22Rv1 (cell line): ENCODE results near the gene TNS1.

Experiments used
- CTCF ChIP-seq: fragments of 450-650 bp; IDR thresholded peaks from 2 replicates; pipeline ENCODE4 v1.5.1; 2017; ENCODE audit warnings: mild to moderate bottlenecking
- ZFX ChIP-seq: fragments of 450-650 bp; IDR thresholded peaks from 2 replicates; pipeline ENCODE4 v1.6.1; 2017; ENCODE audit warnings: antibody characterized with exemption, borderline replicate concordance

- TF ChIP-seq CTCF (no peak), ZFX (no peak)
These were observed 215.5 kb downstream of the TNS1 start for GRCh38 chr2:217787160-217787877.
